Transverse colon (tissue), 4 donors: ENCODE results near the gene OR6V1. TPM values are rescaled to one million over a fixed set of nuclear protein-coding genes. Genes with fewer than 3 reads are reported as not detected.

Experiments
- DNase-seq: peaks from one replicate; pipeline ENCODE4 v3.0.0-alpha.2; 2019
- H3K27ac ChIP-seq, 4 donors: fragments of 200-600 bp; sonication (generic); 2 replicates each; pipeline ENCODE4 v1.5.1; 2016 to 2018; ENCODE audit warnings: inconsistent platforms in 4 of 4
- H3K27me3 ChIP-seq: fragments of 200-600 bp; sonication (generic); 2 replicates; pipeline ENCODE4 v1.5.1; 2017; ENCODE audit warnings: inconsistent platforms
- H3K36me3 ChIP-seq, 4 donors: fragments of 200-600 bp; sonication (generic); 2 replicates each; pipeline ENCODE4 v1.5.1; 2017 to 2019; ENCODE audit warnings: inconsistent platforms in 4 of 4
- H3K4me1 ChIP-seq, 4 donors: fragments of 200-600 bp; sonication (generic); 2 replicates each; pipeline ENCODE4 v1.5.1; 2017 to 2020; ENCODE audit warnings: inconsistent platforms in 4 of 4
- H3K4me3 ChIP-seq, 4 donors: fragments of 200-600 bp; sonication (generic); 1 replicate in 1 of 4; 2 replicates in 3 of 4; pipeline versions ENCODE4 v1.5.1 to v1.6.1; 2017 to 2019; ENCODE audit warnings: inconsistent platforms in 4 of 4
- H3K9me3 ChIP-seq, 2 donors: fragments of 200-600 bp; sonication (generic); 2 replicates each; pipeline ENCODE4 v1.5.1; 2017 to 2019; ENCODE audit warnings: inconsistent platforms in 2 of 2
- EP300 ChIP-seq: sonication (generic); formaldehyde crosslinking; IDR thresholded peaks from one replicate; pipeline ENCODE4 v1.6.1; 2017; ENCODE audit warnings: antibody characterized with exemption, low read depth
- POLR2A ChIP-seq: fragments of 450-650 bp; IDR thresholded peaks from one replicate; pipeline ENCODE4 v1.6.1; 2016; ENCODE audit warnings: antibody characterized with exemption, mild to moderate bottlenecking, moderate library complexity
- POLR2AphosphoS5 ChIP-seq, 3 donors: sonication (generic); formaldehyde crosslinking; IDR thresholded peaks; one replicate each; pipeline ENCODE4 v1.6.1; 2016; ENCODE audit warnings: antibody characterized with exemption in 3 of 3
- WGBS, 2 donors: methylation state at CpG; one replicate each; pipeline ENCODE4 v1.1.5; 2018; ENCODE audit warnings: low coverage in 1 of 2; 5-methylcytosine and 5-hydroxymethylcytosine counted together
- in situ Hi-C, 4 donors: fragments of 200-750 bp; cut with MboI; loops; one replicate each; pipeline versions ENCODE4 v1.15.0 to v1.15.1; 2017; ENCODE audit warnings: low sequenced_read_pairs in 3 of 4, low pct_ligation_motif_present in 1 of 4, low pct_unique_long_range_greater_than_20kb in 1 of 4
- intact Hi-C: fragments of 100-400 bp; cut with DNase I; formaldehyde crosslinking; loops from one replicate; pipeline ENCODE4 v1.15.1; 2023; ENCODE audit warnings: low total_unique reads
- total RNA-seq, 4 donors: library from RNA; depleted of rRNA; stranded (reverse); fragments of >200 nt; gene quantifications; one replicate each; pipeline ENCODE4 v1.1.0, GENCODE V29; 2016
- TF ChIP-seq, protein P1 (sequence below), 5 experiments: fragments of 200-600 bp in 3 of 5; fragments of 450-650 bp in 2 of 5; sonication (generic) in 3 of 5; IDR thresholded peaks; 1 replicate in 2 of 5; 2 replicates in 3 of 5; pipeline ENCODE4 v1.5.1; 2016 to 2017; ENCODE audit warnings: antibody characterized with exemption in 5 of 5, inconsistent platforms in 3 of 5, mild to moderate bottlenecking in 2 of 5, moderate library complexity in 1 of 5

OR6V1 gene
- total RNA-seq, 4 donors from 2014 or later: not detected

DNA sequence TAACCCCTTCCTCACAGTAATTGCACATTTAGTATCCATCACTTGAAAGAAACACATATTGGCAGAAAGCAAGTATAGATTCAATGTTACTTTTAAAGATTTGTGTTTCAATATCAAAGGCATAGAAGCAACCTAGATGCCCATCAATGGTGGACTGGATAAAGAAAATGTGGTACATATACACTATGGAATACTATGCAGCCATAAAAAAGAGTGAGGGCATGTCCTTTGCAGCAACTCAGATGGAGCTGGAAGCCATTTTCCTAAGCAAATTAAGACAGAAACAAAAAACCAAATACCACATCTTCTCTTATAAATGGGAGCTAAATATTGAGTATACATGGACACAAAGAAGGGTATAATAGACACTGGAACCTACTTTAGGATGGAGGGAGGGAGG lies 3.6 kb downstream of the OR6V1 start:
- Histone ChIP-seq H3K36me3 (no peaks in the 10 kb centered on the region), H3K27ac (no peak overlapping the region), H3K4me3 (no peak overlapping the region), H3K4me1 (no peaks in the 10 kb centered on the region), H3K27me3 (no peaks in the 10 kb centered on the region), H3K9me3 (no peaks in the 10 kb centered on the region)
- intact Hi-C loops: no loop called here
- in situ Hi-C loops: no loop called here
- no peak for DNase-seq
- TF ChIP-seq EP300 (no peak), POLR2AphosphoS5 (IDR thresholded peaks at IDR 0.05) (no peak), POLR2A (no peak)
- TF ChIP-seq, protein P1, sequence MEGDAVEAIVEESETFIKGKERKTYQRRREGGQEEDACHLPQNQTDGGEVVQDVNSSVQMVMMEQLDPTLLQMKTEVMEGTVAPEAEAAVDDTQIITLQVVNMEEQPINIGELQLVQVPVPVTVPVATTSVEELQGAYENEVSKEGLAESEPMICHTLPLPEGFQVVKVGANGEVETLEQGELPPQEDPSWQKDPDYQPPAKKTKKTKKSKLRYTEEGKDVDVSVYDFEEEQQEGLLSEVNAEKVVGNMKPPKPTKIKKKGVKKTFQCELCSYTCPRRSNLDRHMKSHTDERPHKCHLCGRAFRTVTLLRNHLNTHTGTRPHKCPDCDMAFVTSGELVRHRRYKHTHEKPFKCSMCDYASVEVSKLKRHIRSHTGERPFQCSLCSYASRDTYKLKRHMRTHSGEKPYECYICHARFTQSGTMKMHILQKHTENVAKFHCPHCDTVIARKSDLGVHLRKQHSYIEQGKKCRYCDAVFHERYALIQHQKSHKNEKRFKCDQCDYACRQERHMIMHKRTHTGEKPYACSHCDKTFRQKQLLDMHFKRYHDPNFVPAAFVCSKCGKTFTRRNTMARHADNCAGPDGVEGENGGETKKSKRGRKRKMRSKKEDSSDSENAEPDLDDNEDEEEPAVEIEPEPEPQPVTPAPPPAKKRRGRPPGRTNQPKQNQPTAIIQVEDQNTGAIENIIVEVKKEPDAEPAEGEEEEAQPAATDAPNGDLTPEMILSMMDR (IDR thresholded peaks at IDR 0.05): no peak

DNA sequence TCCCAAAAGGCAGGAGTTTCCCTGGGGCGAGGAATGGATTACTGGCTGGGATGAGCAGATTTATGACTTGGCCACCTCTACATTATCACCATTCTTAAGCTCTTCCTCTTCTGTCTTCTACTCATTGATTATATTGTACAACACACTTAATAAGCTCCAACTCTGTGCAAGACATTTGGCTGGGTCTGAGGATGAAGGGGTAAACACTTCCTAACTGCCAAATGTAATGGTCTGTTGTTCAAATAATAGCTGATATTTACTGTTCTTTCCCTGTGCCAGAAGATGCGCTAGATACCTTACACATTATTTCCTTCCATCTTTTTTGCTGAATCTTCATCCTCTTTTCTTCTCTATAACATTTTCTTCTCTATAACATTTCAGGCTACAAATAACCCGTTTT lies 11.6 kb downstream of the OR6V1 start:
- Histone ChIP-seq H3K27ac (no peak overlapping the region), H3K36me3 (no peaks in the 10 kb centered on the region), H3K4me3 (no peak overlapping the region), H3K27me3 (no peaks in the 10 kb centered on the region), H3K4me1 (no peaks in the 10 kb centered on the region), H3K9me3 (no peaks in the 10 kb centered on the region)
- 77 to 84% methylated on average over 3 of the region's 3 CpGs for WGBS, 2 donors
- DNase-seq: no peak
- in situ Hi-C loops (no loop called here), intact Hi-C loops (no loop called here)
- TF ChIP-seq POLR2A (no peak), POLR2AphosphoS5 (IDR thresholded peaks at IDR 0.05) (no peak), EP300 (no peak)
- TF ChIP-seq, protein P1 (IDR thresholded peaks at IDR 0.05): no peak

DNA sequence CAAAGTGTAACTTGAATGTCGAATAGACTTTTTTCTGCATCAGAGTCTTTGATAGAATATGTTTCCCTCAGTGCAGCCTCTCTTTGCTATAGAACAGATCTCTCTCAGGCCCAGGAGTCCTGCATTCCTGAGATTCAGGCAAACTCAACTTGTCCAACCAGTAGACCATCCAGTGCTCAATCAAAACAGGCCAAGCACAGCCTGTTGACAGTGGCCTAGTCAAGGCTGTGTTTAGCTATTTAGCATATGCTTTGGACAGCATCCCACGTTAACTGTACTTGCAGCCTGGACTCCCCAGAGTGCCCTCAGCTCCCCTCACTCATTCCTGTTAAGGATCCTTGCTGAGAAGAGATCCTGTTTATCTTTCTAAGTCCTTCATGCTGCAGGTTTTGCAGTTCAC lies 16.3 kb downstream of the OR6V1 start:
- H3K9me3 ChIP-seq: no peaks in the 10 kb centered on the region
- TF ChIP-seq EP300: no peak
- no peak for TF ChIP-seq POLR2A
- TF ChIP-seq POLR2AphosphoS5 (IDR thresholded peaks at IDR 0.05): no peak
- TF ChIP-seq, protein P1 (IDR thresholded peaks at IDR 0.05): no peak
- no peak overlapping the region for H3K27ac ChIP-seq
- in situ Hi-C loops: no loop called here
- H3K36me3 ChIP-seq: no peaks in the 10 kb centered on the region
- intact Hi-C loops: no loop called here
- no peaks in the 10 kb centered on the region for H3K27me3 ChIP-seq
- WGBS, 2 donors: 65% methylated on average over 2 of the region's 2 CpGs; no CpG with 5 or more reads in 1 of the 2 donors
- no peak for DNase-seq
- no peak overlapping the region for H3K4me3 ChIP-seq
- H3K4me1 ChIP-seq: no peaks in the 10 kb centered on the region

DNA sequence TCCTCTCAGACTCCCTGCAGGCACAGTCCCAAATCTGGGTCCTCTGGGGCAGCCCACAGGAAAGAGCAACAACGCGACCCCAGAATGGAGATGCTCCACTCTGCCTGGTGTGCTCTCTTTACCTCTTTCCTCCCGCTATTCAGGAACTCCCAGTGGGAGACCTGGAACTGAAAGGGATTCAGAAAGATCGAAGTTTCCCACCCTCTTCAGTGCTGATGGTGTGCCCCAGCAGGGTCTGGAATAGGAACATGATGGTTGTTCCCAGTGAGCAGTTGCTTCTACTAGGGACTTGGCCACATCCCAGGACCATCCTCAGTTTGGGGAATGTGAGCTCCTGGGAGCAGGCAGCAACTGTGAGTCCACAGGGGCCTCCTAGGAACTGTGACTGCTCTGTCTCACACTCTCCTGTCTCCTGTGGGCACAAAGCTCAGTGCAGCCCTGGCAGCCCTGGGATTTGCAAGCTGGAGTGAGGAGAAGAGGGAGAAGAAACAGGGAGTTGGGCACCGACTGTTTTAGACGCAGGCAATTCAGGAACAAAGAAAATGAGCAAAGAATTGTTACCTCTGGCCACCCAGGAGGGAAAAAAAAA lies 17.9 kb downstream of the OR6V1 start:
- Histone ChIP-seq H3K9me3 (no peaks in the 10 kb centered on the region), H3K27ac (no peak overlapping the region), H3K4me3 (no peak overlapping the region), H3K4me1 (no peaks in the 10 kb centered on the region), H3K27me3 (no peaks in the 10 kb centered on the region), H3K36me3 (no peaks in the 10 kb centered on the region)
- in situ Hi-C loops: no loop called here
- no peak for DNase-seq
- TF ChIP-seq EP300 (no peak), POLR2AphosphoS5 (IDR thresholded peaks at IDR 0.05) (no peak), POLR2A (no peak)
- TF ChIP-seq, protein P1 (IDR thresholded peaks at IDR 0.05): no peak
- 70 to 79% methylated on average over 2 to 6 of the region's 6 CpGs for WGBS, 2 donors
- intact Hi-C loops: loop anchor here (5.0 kb wide), 1 partner anchor 803 kb away; no protein-coding TSS in a partner anchor
